HG03135 (cell line): ENCODE data around the gene GCGR.
"Not testable (repeated sequence)": the region's sequence is repeated elsewhere in the genome, so short reads cannot be mapped to it uniquely, and the experiment has no call there.

Experiments used
- ATAC-seq: cut with Tn5 transposase; IDR thresholded peaks from one replicate; pipeline ENCODE4 v1.9.1; 2021; ENCODE audit warnings: mild to moderate bottlenecking, moderate library complexity; ENCODE audit not compliant: unreplicated experiment

Gene GCGR

DNA sequence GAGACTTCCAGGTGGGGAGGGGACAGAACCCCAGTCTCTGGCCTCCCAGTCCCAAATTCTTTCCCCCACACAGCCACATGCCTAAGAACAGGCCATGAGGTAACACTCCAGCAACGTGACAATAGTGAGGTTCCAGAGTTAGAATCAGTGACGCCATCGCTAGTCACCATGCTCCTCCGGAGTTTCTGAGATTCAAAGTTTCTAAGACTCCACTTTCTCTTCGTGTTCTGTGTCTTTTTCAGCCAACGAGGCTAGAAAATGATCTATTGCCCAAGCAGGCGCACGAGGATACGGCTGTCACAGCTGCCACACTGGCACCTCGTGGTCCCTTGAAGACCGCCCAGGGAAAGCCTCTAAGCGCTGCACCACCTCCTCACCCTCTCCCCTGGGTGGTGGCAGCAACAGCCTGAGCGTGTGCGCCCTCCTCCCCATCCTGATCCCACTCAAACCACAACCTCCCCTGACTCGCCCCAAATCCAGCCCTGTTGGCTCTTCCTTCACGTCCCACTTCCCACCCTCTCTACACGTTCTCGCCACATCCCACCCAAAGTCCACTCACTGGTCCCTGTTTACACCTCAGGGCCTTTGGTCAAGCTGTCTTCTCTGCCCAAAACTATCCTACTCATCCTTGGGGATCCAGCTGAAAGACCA, 28.1 kb downstream of the GCGR start:
- ATAC-seq, result peak; percentile 4

DNA sequence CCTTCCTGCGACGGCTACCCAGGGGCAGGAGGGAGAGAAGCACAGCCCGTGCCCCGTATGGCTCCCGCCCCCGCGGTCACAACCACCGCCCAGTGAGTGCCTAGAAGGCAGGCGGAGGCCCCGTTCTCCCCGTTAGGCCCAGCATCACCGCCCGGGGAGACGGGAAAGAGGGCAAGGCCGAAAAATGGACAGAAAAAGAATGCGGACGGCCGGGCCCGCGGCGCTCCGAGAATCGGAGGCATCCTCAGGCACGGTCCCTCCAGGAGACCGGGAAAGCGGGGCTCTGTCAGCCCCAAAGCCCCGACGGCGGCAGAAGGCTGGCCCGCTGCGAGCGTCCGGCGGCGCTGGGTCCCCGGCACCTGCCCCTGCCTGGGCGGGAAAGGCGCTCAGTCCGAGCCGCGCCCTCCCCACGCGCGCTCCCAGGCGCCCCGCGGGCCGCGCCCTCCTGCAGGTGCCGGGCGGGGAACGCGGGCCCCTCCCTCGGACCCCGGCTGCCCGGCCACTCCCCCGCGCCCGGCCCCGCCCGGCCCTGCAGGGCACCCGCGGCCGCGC, 28.7 kb downstream of the GCGR start:
- peak; percentile 16 for ATAC-seq

DNA sequence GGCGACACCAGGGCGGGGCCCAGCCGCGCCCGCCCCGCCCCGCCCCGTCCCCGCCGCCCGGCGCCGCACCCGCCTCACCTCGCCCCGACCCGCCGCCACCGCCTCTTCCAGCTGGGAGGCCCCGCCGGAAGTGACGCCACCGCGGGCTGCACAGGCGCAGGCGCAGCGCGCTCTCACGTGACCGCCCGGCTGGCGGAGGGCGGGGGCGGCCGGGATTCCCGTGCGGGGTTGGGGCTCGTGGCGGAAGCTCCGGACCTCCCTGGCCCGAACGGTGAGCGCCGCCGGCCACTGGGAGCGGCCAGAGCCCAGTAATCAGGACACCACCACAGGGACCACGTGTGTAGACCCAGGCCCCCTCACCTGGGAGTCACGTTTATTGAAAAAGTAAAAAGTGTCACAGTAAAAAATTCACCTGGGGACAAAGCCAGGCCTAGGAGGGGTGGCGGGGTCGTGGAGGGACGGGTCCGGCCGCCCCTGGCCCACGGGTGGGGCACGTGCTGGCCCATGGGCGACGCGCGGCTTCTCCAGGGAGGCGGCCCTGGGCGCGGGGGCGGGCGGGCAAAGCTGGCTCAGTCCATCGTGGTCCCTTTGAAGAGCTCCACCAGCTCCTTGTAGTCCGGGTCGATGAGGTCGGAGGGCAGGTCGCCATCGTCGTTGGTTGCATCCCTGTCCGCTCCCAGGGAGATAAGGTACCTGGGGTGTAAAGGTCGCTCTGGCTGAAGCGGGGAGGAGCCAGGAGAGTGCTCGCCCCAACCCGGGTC, 29.4 kb downstream of the GCGR start, which contains the start of gene MCRIP1:
TSS of gene MCRIP1 (minus strand) at position 132 of the 761 bp plus-strand sequence. CDS start 8,785 bp downstream, outside the sequence.
- ATAC-seq, result peak; percentile 61

DNA sequence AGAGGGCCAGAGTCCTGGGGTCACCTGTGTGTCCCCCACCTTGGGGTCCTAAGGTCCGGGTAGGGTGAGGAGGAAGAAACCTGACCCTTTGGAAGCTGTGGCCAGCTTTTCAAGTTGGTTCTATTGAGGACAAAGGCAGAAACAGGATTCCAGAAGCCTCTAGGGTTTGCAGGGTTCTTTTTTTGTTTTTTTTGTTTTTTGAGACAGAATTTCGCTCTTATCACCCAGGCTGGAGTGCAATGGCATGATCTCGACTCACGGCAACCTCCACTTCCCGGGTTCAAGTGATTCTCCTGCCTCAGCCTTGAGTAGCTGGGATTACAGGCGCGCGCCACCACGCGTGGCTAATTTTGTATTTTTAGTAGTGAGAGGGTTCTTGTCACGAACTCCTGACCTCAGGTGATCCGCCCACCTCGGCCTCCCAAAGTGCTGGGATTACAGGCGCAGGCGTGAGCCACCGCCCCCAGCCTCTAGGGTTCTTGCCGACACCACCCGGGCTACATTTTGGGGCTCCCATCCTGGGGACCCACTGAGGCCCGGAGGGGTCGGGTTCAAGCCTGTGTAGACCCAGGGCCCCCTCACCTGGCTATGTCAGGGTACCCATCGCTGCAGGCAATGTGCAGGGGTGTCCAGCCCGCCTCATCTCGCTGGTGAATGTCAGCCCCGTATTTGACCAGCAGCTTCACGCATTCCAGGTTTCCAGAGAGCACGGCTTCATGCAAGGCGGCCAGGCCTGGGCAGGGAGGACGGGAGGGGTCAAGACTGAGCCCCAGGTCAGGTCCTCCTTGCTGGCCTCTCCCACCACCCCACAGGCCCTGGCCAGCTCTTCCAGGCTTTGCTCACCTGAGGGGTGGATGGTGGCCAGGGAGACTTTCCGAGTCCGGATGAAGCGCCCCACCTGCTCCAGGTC, 30.2 kb downstream of the GCGR start:
- no peak for ATAC-seq

DNA sequence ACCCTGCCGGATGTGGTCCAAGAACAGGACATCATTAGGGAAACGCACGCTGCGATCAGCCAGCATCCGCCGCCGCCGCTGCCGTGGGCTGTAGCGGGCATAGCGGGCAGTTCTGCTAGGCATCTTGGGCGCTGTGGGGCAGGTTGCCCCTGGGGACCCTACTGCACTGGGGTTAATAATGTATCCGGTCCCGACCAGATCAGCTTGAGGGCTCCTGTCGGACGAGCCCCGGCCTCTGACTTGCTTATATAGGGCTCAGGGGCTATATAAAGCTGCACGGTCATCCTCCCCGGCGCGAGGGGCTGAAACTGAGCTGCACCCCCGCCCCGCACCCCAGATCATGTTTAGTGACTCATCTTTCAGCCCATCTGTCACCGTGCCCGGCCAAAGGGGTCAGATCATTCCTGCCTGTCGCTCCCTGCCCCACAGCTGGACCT, 30.9 kb downstream of the GCGR start, which contains the start of gene PPP1R27:
TSS of gene PPP1R27 (minus strand) at position 220 of the 437 bp plus-strand sequence. CDS start at position 123, 97 bp downstream.
- no peak for ATAC-seq

DNA sequence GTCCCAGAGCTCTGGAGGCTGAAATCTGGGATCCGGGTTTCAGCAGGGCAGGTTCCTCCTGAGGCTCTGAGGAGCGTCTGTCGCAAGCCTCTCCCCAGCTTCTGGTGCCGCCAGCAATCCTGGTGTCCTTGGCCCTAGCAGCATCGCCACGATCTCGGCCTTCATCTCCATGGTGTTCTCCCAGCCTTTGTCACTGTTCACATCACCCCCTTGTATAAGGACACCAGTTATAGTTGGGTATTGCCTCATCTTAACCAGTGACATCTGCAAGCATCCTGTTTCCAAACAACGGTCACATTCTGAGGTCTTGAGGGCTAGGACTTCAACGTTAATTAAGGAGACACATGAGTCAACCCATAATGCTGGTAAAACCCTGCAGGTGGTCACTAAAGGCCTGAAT, 33.7 kb downstream of the GCGR start:
- no peak for ATAC-seq

DNA sequence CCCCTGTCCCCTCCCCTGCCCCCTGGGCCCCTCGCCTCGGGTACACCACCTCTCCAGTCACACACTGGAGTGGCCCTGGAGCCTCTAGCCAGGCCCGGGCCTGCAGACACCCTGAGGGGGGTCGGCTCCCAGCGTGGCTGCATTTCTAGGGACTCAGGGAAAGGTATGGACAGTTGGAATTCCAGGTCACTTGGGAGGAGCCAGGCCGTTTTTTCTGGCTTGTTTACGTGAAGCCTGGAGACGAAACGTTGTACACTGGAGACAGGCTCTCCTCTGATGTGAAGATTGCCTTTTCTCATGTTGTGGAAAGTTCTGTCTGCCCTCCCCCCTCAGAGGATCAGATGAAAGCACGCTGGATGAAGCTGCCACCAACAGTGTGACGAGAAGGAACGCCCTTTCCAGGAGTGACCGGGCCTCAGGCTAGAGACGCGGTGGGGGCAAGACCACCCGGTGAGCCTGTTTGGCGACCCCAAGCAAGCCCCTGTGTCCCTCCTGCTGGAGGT, 34.9 kb downstream of the GCGR start:
- ATAC-seq, result no peak

DNA sequence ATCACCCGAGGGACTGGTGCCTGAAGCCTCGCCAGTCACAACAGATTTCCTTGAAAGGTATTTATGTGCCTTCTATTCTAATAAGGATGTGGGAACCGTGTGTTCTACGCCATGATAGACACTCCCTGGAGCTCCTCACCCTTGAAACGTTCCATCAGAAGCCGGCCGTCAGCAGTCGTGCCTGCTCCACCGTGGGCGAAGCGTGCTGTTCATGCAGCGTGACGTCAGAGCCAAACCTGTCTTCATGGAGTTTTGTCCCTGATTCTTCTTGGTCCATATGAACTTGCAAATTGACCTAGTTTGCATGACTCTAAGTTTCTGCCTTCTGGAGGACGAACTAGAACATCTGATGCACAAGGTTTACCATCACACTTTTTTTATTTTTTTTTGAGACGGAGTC, 35.4 kb downstream of the GCGR start:
- no peak for ATAC-seq

DNA sequence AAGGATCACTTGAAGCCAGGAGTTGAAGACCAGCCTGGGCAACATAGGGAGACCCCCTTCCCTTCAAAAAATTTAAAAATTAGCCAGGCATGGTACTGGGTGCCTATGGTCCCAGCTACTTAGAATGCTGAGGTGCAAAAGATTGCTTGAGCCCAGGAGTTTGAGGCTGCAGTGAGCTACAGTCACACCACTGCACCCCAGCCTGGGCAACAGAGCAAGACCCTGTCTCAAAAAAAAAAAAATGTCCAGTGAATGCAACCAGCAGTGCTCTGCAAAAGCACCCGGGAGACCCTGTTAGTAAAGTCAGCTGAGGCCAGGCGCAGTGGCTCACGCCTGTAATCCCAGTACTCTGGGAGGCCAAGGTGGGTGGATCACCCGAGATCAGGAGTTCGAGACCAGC, 36.1 kb downstream of the GCGR start:
- ATAC-seq, result not testable (repeated sequence)

DNA sequence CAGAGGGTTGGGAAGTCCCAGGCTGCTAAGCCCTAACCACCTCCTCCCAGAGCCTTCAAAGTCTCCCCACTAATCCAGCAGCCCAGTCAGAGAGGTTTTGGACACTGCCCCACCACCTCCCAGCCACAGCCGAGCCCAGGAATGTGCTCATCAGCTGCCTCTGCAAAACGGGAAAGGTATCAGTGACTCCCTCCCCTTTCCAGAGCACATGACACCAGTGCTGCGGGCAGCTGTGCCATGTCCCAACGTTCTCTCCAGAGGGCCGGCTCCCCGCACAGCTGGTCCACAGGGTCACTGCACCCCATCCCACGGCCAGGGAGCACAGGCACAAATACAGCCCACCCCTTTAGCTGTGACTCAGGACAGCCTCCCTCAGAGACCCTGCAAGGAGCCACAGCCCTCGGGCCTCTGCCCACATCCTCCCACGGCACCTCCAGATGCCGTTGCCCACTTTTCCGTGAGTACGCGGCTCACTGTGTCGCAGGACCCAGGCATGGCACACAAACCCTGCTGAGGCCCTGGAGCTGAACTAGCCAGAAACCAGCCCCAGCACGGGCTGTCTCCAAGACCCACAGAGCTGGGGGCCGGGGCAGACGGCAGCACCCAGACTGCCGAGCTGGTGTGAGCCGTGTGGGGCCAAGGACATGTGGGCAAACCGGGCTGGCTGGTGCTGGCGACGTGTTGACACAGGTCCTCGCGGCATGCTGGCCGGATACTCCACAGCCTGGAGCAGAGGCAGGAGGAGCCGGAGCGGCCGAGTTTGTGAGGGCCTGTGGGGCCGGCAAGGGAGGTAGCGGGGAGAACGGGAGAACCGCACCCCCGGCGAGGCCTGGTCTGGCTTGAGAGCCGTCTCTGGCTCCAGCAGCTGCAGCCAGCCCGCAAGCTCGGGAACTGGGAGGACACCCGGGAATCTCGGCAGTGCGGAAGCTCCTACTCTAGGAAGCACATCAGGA, 37.2 kb downstream of the GCGR start:
- ATAC-seq, result no peak

DNA sequence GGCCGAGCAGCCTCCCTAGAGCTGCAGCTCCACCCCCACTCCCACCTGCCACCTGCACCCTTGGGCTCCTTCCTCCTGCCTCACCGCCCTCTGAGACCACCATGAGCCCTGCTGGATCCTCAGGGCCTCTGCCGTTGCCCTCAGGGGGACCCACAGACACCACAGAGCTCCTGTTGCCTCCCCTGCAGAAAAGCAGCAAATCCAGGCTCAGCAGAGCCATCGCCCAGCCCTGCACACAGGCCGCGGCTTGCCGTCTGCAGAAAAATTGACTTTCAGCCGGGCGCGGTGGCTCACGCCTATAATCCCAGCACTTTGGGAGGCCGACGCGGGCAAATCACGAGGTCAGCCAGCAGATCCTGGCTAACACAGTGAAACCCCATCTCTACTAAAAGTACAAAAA, 37.9 kb downstream of the GCGR start:
- no peak for ATAC-seq

DNA sequence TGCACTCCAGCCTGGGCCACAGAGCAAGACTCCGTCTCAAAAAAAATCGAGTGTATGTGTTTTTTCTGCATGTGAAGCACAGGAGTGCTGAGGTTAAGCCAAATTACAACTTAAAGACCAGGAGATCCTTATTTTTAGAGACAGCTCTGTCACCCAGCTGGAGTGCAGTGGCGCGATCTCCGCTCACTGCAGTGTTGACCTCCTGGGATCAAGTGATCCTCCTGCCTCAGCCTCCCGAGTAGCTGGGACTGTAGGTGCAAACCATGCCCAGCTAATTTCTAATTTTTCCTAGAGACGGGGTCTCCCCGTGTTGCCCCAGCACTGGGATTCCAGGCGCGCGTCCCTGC, 38.4 kb downstream of the GCGR start:
- ATAC-seq, result no peak

DNA sequence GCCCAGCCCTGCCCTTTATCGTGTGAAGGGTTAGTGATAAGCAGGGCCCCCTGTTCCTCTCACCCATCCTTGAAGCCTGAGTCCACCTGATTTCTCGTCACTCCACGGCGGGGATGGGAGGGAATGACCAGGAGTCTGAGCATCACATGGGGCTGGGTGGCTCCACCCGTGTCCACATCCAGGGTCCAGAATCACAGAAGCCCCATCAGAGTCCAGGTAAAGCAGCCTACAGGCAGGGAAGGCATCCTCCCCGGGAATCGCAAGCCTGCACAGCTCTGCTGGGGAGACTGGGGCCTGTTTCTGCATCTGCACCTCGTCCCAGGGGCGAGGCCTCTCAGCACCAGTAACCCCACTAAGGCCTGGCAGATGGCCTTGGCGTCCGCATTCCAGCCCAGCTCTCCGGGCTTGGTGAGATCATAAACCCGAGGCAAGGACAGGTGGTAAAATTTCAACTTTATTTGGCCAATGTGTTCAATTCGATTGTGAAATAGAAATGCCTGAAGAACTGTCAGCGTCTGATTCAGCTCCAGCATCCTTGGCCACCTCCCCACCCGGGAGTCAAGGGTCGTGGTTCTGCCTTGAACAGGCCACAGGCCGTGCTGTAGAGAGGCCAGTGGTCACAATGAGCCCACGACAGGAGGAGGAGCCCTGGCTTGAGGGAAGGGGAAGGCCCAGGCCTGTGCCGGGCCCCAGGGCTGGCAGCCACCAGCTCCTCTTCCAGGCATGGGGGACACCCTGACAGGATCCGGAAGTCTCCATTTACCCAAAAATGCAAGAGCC, 39.0 kb downstream of the GCGR start:
- no peak for ATAC-seq

DNA sequence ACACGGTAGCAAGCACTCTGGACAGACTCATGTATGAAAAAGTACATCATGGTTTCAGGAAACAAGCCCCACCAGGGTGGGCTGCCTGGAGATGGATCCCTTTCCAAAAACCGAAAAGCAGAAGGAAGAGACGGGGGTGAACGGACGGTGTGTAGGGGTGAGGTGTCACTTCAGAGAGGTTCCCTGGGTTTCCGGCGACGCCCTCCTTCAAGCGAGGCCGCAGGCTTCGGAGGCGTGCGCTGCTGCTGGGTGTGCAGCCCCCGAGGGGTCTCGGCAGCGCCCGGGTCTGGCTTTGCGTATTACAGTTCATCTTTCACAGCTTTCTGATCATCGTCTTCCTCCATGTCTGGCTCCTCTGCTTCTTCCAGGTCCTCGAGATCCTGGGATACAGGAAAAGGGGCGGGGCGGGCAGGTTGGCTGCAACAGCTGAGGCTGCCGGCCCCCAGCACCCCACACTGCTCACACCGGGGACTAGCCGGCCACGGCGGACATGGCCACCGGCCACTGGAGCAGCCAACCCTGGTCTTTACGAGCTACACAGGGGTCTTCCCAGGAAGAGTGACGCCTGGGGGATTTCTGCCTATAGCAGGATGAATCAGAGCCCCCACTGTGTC, 39.9 kb downstream of the GCGR start:
- no peak for ATAC-seq

DNA sequence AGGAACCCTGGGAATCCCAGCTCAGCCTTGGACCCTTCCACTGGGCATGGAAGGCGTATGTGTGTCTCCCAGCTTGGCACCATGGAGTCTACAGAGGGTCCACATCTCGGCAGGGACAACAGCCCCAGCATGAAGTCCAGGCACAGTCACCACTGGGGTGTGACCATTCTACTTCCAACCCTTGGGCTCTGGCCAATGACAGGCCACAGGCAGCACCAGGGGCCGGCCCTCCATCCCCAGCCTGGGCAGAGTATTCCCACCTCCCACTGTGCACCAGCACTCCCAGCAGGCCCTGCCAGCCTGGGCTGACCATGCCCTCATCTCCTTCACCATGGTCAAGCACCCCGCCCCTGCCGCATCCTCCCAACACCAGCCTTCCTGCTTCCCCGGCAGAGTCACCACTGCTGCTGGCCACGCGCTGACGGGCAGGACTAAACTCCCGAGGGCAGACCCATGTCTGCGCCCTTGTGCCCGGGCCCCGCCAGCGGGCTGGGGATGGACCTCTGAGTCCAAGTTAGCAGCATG, 40.4 kb downstream of the GCGR start:
- ATAC-seq, result no peak

DNA sequence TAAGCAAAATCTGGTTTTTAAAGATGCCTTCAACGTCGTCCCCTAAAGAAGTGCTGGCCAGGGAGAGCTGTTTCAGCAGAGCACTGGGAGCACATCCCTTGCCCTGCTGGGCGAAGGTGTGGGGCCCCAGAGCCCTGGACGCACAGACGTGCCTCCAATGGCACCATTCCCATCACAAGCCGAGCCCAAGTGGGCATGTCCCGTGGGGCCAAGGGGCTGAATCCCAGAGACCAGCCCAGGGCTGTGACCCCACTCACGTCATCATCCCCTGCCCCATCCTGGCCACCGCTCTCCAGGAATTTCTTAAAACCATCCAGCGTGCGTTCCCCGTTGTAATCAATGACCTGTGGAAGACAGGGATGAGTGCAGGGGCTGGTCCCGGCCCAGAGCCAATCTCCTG, 40.9 kb downstream of the GCGR start:
- no peak for ATAC-seq

DNA sequence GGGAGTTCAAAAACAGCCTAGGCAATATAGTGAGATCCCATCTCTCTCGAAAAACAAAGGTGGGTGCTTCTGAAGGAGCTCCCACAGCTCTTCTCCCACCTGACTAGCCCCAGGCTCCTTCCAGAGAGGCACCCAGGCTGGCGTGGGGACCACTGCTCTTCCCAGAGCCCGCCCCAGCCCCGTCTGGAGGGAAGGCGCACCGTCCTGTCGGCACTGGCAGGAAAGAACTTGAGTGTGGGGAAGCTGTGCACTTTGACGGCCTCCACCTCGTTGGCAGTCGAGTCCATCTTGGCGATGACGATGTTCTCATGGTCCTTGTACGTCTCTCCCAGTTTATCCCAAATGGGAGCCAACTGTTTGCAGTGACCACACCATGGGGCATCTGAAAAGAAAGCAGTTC, 41.4 kb downstream of the GCGR start:
- ATAC-seq, result no peak
